ENCODE data around the gene FNTB. TPM values are rescaled to one million over a fixed set of nuclear protein-coding genes. Genes with fewer than 3 reads are reported as not detected.

Gene FNTB
- total RNA-seq, 1 experiment from 2014 or later = 20.7 TPM

DNA sequence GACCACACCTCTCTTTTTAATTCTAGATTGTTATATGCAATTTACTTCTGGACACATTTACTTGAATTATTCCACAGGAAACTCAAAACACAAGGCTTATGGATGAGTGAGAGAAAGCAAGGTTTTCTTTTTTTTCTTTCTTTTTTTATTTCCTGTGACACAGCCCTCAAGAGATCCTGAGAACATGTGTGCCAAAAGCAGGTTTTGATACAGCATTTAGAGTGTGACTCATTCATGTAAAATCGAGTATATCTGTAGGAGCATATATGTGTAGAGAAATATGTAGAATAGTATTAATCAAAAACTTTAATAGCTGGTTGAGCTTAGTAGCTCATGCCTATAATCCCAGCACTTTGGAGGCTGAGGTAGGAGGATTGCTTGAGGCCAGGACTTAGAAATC is 120.0 kb downstream of the FNTB start:
- H3K27me3 ChIP-seq (ENCODE audit: insufficient read depth, low read length) = no peaks in the 10 kb centered on the region
- no peak overlapping the region for H4K8ac ChIP-seq (replicated peaks; ENCODE audit: insufficient read length, low read depth, low read length)
- no peak overlapping the region for H3K4me2 ChIP-seq (ENCODE audit: insufficient read depth, insufficient read length, low read length)
- no peak overlapping the region for H3K27ac ChIP-seq (ENCODE audit: insufficient read length, low read depth, low read length)
- Mint-ChIP-seq H3K36me3 (ENCODE audit: insufficient read depth in 1 of 3, low read depth in 3 of 3) (peaks cover 0 to 3% (median 0%) of the 10 kb centered on the region in 3 experiments; a peak in 2 of 7 replicates), H3K4me1 (peaks cover 15% of the 10 kb centered on the region in 2 experiments), H3K4me3 (no peak overlapping the region), H3K9me3 (no peaks in the 10 kb centered on the region), H3K27me3 (ENCODE audit: low read depth) (peaks cover 13% of the 10 kb centered on the region), H3K27ac (no peak overlapping the region)
- no peak overlapping the region for H3K14ac ChIP-seq (ENCODE audit: insufficient read depth, low read length)
- WGBS (ENCODE audit: extremely low coverage, insufficient read length, low lambda C conversion rate) = no CpG with 5 or more reads among the region's 1 CpG
- H2AK5ac ChIP-seq (ENCODE audit: insufficient read length, low read length) = no peak overlapping the region
- no peaks in the 10 kb centered on the region for H4K20me1 ChIP-seq (ENCODE audit: control insufficient read depth, insufficient read depth, insufficient read length)
- H2BK15ac ChIP-seq (ENCODE audit: low read depth, low read length) = no peak overlapping the region
- H3K4me1 ChIP-seq (ENCODE audit: insufficient read depth, low read length) = no peaks in the 10 kb centered on the region; the same call in 1 of the 2 replicates
- H4K91ac ChIP-seq (ENCODE audit: insufficient read length, low read depth, low read length) = no peak overlapping the region
- no peaks in the 10 kb centered on the region for H3K79me1 ChIP-seq (ENCODE audit: insufficient read depth, low read depth, low read length, poor library complexity, severe bottlenecking)
- no peak overlapping the region for H4K5ac ChIP-seq (ENCODE audit: insufficient read length, low read depth, low read length)
- H2AFZ ChIP-seq (ENCODE audit: low read length) = no peak overlapping the region
- no peaks in the 10 kb centered on the region for H3K9me3 ChIP-seq (ENCODE audit: control insufficient read depth, low read depth, low read length)
- no peak overlapping the region for H2BK12ac ChIP-seq (ENCODE audit: insufficient read length, low read depth, low read length)
- no peak overlapping the region for H3K56ac ChIP-seq (ENCODE audit: insufficient read length, low read depth, low read length)
- no peak overlapping the region for H3T11ph ChIP-seq (ENCODE audit: low read length)
- no peak overlapping the region for H2BK120ac ChIP-seq (ENCODE audit: low read depth, low read length, poor library complexity, severe bottlenecking)
- no peak overlapping the region for H2BK5ac ChIP-seq (ENCODE audit: insufficient read length, low read length)
- TF ChIP-seq, protein P1, sequence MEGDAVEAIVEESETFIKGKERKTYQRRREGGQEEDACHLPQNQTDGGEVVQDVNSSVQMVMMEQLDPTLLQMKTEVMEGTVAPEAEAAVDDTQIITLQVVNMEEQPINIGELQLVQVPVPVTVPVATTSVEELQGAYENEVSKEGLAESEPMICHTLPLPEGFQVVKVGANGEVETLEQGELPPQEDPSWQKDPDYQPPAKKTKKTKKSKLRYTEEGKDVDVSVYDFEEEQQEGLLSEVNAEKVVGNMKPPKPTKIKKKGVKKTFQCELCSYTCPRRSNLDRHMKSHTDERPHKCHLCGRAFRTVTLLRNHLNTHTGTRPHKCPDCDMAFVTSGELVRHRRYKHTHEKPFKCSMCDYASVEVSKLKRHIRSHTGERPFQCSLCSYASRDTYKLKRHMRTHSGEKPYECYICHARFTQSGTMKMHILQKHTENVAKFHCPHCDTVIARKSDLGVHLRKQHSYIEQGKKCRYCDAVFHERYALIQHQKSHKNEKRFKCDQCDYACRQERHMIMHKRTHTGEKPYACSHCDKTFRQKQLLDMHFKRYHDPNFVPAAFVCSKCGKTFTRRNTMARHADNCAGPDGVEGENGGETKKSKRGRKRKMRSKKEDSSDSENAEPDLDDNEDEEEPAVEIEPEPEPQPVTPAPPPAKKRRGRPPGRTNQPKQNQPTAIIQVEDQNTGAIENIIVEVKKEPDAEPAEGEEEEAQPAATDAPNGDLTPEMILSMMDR (conservative IDR thresholded peaks at IDR 0.05) = no peak
- DNase-seq = no peak
- H3K9ac ChIP-seq (ENCODE audit: extremely low read depth, insufficient read length, low read length) = no peak overlapping the region
- no peaks in the 10 kb centered on the region for H3K79me2 ChIP-seq (ENCODE audit: insufficient read depth, low read length)
- peaks cover 8% of the 10 kb centered on the region for H3K23me2 ChIP-seq (ENCODE audit: insufficient read length, low read depth, low read length, poor library complexity, severe bottlenecking)
- no peak overlapping the region for H3K18ac ChIP-seq (ENCODE audit: insufficient read length, low read depth, low read length)
- H3K23ac ChIP-seq (ENCODE audit: insufficient read length, low read depth, low read length) = no peak overlapping the region
- H3K4ac ChIP-seq (ENCODE audit: low read depth, low read length) = no peak overlapping the region
- no peak overlapping the region for H2BK20ac ChIP-seq (ENCODE audit: low read depth, low read length, poor library complexity, severe bottlenecking)

Measured in H9 (cell line).